ENCODE measurements around the gene RPS2.
"Not testable (repeated sequence)": the region's sequence is repeated elsewhere in the genome, so short reads cannot be mapped to it uniquely, and the experiment has no call there.

The RPS2 gene

GRCh38 chr16:1962161-1963153 is 2.2 kb downstream of the RPS2 start:
- DNase-seq (ENCODE audit: low read depth in 2 of 2): not testable (repeated sequence)

DNA sequence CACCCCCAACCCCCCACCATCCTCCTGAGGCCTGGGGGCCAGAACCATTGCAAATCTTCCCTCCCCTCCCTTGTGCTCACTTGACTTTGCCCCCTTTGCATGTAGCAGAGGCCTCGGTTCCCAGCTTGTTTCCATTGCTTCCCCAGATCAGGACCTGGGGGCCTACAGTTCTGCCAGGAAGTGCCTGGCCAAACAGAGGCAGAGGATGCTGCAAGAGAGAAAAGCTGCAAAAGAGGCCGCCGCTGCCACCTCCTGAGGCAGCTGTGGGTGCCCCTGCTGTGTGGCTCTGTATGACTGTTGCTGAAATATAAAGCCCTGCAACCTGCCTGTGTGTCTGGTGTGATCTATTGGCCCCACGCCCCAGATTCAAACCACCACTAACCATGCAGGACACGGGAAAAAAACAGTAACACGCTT is 3.0 kb downstream of the RPS2 start:
- no peak for DNase-seq (ENCODE audit: low read depth in 2 of 2)

GRCh38 chr16:1960665-1961630 is 3.7 kb downstream of the RPS2 start:
- DNase-seq (ENCODE audit: low read depth in 2 of 2): no peak

DNA sequence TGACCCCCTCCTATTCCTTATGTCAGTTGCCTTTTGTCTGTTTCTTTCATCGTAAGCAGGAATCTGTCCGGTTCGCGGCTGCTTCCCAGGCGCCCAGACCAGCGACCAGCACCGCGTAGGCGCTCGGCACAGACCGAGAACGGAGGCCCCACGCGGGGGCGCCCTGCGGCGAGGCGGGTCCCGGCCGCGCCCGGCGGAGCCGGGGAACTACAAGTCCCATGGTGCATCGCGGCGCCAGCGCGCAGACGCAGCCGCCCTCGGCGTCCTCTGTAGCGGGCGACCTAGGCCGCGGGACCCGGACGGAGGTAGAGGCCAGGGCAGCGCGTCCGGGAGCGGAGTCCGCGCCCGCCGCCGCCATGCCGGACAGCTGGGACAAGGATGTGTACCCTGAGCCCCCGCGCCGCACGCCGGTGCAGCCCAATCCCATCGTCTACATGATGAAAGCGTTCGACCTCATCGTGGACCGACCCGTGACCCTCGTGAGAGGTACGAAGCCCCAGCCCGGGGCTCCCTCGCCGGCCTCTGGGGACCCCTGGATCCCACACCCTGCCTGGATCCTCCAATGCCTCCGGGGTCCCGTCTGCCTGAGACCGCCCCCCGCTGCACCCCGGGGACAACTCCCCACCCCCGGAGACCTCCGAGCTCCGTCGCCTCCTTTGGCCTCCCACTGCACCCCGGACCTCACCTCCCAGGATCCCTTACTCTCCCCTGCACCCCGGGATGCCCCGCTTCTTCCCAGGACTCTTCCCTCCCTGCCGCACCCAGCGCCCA is 5.2 kb downstream of the RPS2 start, which contains the start of gene NDUFB10:
TSS of gene NDUFB10 (plus strand) at position 270 of the 771 bp plus-strand sequence. CDS start at position 357, 87 bp downstream.
- DNase-seq (ENCODE audit: low read depth in 2 of 2): peak; percentile 77 to 88

DNA sequence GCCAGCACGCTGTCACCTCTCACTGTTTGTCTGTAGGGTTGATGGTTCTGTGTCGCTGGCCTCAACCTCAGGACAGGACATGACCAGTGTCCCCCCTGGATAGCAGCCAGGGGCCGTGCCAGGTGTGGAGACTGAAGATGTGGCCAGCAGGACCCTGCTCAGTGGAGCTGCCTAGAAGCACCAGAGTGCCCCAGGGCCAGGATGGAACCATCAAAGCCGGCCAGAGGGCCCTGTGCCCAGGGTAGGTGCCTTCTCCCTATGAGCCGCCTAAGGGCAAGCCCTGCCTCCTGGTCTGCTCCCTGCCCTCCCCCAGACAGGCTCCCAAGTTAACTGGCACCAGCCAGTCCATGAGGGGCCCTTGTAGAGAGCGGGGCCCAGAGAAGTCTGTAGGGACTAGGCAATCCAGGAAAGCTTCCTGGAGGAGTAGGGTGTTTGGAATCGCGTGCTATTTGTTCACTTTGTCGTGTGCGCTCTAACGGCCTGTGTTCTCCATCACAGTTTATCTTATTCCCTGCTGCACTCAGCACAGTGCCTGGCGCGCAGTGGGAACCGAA is 5.8 kb downstream of the RPS2 start:
- DNase-seq (ENCODE audit: low read depth in 2 of 2): no peak

DNA sequence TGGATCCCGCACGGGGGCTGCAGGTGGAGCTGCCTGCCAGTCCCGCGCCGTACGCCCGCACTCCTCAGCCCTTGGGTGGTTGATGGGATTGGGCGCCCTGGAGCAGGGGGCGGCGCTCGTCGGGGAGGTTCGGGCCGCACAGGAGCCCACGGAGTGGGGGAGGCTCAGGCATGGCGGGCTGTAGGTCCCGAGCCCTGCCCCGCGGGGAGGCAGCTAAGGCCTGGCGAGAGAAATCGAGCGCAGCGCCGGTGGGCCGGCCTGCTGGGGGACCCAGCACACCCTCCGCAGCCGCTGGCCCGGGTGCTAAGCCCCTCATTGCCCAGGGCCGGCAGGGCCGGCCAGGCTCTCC is 6.5 kb downstream of the RPS2 start:
- DNase-seq (ENCODE audit: low read depth in 2 of 2): not testable (repeated sequence)

GRCh38 chr16:1957434-1958142 is 7.0 kb downstream of the RPS2 start:
- not testable (repeated sequence) for DNase-seq (ENCODE audit: low read depth in 2 of 2)

- no peak for DNase-seq (ENCODE audit: low read depth in 2 of 2)
Observed at GRCh38 chr16:1953734-1954133, 10.9 kb downstream of the RPS2 start.

DNA sequence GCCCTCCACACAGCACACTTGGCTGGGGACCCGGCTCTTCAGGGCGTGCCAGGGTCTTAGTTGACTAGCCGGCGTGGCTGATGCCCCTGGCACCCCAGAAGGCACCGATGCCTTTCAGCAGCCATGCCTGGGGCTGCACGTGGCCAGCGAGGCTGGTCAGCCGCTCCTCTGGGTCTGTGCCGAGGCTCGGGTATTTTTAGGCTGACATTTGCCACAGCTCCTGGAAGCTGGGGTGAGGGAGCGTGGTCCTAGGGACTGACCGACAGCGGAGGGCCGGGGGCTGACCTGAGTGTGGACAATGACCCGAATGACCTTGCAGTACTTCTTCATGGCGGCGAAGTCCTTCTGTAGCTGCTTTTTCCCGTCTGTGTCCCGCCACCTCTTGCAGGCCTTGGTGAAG is 14.1 kb downstream of the RPS2 start:
- DNase-seq (ENCODE audit: low read depth in 2 of 2): no peak

GRCh38 chr16:1950047-1950446 is 14.6 kb downstream of the RPS2 start:
- no peak for DNase-seq (ENCODE audit: low read depth in 2 of 2)

DNA sequence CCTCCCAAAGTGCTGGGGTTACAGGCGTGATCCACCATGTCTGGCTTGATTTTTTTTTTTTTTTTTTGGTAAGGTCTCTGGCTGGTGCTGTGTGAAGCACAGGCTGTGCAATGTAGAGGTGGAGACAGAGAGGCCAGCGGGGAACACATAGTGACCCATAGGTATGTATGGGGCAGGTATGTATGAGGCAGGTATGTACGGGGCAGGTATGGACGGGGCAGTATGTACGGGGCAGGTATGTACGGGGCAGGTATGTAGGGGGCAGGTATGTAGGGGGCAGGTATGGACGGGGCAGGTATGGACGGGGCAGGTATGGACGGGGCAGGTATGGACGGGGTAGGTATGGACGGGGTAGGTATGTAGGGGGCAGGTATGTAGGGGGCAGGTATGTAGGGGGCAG is 15.1 kb downstream of the RPS2 start:
- no peak for DNase-seq (ENCODE audit: low read depth in 2 of 2)

DNA sequence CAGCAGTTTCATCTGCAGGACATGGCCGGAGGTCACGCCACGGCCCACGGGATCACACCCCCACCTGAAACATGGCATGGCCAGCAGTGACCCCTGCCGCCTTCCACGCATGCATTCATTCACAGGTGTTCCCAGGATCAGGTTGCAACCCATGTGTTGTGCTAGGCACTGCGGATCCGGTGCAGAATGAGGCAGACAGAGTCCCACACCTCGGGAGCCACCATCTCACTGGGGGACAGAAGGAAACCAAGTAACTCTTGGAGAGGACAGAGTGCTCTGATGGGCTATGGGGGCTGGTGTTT is 17.3 kb downstream of the RPS2 start:
- DNase-seq (ENCODE audit: low read depth in 2 of 2): no peak

DNA sequence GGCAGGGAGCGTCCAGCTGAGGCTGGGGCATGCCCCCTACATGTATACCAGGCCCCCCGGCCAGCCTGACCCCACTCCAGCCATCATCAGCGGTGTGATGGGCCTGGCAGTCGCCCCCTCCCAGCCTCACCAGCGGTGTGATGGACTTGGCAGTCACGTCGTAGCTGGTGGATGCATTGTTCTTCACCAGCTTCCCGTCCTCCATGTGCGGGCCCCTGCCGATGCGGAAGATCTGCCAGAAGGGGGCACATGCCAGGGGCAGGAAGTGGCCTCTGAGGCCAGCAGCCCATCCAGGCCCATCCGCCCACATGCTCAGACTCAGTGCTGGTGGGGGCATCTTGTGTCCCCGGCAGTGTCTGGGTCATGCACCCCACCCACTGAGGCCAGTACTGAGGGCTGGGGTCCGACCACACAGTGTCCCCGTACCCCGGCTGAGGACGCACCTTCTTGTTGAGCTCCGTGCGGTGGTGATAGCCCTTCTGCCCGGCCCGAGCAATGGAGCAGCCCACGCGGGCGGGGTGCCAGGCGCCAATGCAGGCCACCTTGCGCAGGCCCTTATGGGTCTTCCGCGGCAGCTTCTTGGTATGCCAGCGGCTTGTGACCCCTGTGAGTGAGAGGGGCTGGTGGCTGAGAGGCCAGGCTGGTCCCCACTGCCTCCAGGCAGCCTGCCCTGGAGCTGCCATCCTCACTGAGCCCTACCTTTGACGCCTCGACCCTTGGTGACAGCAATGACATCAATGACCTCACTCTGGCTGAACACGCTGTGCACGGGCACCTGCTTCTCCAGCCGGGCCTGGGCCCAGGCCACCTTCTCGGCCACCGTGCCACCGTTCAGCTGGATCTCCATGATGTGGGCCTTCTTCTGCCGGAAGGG is 17.9 kb downstream of the RPS2 start:
- no peak for DNase-seq (ENCODE audit: low read depth in 2 of 2)

- DNase-seq (ENCODE audit: low read depth in 2 of 2): no peak
Observed at GRCh38 chr16:1945559-1946391, 18.9 kb downstream of the RPS2 start.

DNA sequence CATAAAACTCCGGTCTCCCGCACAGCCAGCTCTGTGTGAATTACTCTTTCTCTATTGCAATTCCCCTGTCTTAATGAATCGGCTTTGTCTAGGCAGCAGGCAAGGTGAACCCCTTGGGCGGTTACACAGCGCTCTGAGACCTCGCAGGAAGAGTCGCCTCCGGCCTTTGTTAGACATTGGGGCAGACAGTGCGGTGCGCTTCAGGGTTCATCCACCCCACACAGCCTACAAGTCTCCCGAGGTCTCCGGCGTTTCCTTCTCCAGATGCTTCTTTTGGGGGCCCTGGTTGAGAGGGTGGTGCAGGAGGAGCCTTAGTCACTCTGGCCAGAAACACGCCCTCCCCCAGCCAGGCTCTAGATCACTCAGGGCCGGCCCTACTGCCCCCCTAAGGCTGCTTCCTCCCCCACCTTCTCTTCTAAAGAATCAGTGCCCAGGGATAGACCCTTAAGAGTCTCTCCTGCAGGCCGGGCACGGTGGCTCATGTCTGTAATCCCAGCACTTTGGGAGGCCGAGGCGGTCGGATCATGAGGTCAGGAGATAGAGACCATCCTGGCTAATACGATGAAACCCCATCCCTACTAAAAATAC is 19.9 kb downstream of the RPS2 start:
- DNase-seq (ENCODE audit: low read depth in 2 of 2): no peak

DNA sequence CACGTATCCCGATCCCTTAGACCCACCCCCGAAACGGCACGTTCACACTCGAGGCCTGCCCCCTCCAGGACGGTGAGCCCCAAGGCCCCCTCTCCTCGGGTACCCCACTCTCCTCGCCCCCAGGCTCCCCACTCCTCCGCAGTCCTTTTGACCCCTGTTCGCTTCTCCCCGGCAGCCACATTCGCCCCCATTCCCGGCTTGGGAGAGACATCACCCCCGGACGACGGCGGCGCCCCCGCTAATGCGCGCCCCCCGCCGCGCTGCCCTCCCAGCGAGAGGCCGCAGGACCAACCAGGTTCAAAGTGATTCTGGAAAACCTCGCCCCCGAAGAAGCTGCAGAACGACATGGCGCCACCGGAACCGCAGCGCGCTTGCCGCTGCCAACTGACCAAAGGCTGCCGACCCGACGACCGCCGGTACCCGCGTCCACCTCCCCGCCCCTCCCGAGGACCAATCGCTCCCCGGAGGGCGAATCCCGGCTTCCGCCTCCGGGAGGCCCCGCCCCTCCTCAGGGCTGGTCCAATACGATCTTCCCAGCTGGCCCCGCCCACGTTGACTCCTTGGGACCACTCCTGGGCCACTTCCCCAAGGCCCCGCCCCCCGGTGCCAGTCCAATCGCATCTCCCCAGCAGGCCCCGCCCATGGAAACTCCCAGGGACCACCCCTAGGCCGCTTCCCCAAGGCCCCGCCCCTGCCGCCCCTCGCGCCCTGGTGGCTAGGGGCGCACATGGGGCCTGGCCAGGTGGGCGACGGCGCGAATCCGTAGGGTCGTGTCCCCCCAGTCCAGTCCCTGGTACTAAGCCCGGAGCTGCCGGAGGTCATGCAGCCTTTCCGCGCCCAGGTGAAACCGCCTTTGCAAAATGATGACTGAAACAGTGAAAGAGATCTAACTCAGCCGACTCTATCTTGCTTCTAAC is 21.6 kb downstream of the RPS2 start, which contains the start of gene MSRB1:
TSS of gene MSRB1 (minus strand) at position 390 of the 917 bp plus-strand sequence. CDS start at position 347, 43 bp downstream.
- peak; percentile 94 to 97 for DNase-seq (ENCODE audit: low read depth in 2 of 2)

All from stimulated activated CD8-positive, alpha-beta memory T cell treated with anti-CD3 and anti-CD28 coated beads, Interleukin-7, amount 100 ng/mL, for 1 hour (primary cell).